ENCODE data around the gene PDCD11. TPM values are rescaled to one million over a fixed set of nuclear protein-coding genes. Genes with fewer than 3 reads are reported as not detected.

PDCD11 gene
- total and polyA plus RNA-seq, 5 donors: 7.6 to 15.7 (median 11.9) TPM

DNA sequence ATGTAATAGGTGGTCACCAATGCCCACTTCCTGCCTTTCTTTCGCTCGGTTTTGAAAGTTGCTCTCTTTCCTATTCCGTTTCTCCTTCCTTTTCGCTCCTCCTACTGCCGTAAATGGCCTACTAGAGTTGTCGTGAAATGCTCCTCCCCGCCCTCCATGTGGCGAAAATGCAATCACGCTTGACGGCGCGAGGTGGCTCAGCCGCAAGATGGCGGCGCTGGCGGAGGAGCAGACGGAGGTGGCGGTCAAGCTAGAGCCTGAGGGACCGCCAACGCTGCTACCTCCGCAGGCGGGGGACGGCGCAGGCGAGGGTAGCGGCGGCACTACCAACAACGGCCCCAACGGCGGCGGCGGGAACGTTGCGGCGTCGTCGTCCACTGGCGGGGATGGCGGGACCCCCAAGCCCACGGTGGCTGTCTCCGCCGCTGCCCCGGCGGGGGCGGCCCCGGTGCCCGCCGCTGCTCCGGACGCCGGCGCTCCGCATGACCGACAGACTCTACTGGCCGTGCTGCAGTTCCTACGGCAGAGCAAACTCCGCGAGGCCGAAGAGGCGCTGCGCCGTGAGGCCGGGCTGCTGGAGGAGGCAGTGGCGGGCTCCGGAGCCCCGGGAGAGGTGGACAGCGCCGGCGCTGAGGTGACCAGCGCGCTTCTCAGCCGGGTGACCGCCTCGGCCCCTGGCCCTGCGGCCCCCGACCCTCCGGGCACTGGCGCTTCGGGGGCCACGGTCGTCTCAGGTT is 28.5 kb upstream of the PDCD11 start, which contains the start of gene TAF5:
Gene TAF5 (plus strand): TSS at position 195 of the 737 bp plus-strand sequence. CDS start 14 bp downstream, at position 209.
- peak within 1 kb of the TSS; percentile 93 for H3K4me3 ChIP-seq (ENCODE audit: low read length)
- intact Hi-C loops (cut with DNase I): no loop called here
- peak within 1 kb of the TSS; percentile 88 for H3K27ac ChIP-seq (ENCODE audit: low read length)
- no peaks in the 10 kb centered on the region for H3K27me3 ChIP-seq (ENCODE audit: control insufficient read depth, insufficient read depth)
- ATAC-seq (peak; percentile 83 to 90), DNase-seq (peak; percentile 92 to 95 (median 95))
- WGBS: under 1% methylated on average over 81 of the region's 81 CpGs
- H3K4me1 ChIP-seq (ENCODE audit: control insufficient read depth, insufficient read depth, low read length): peaks cover 4% of the 10 kb centered on the region
- H3K9me3 ChIP-seq (ENCODE audit: control insufficient read depth, low read length): no peaks in the 10 kb centered on the region

- ATAC-seq (no peak), DNase-seq (no peak)
- peaks cover 4% of the 10 kb centered on the region for H3K4me1 ChIP-seq (ENCODE audit: control insufficient read depth, insufficient read depth, low read length)
- H3K9me3 ChIP-seq (ENCODE audit: control insufficient read depth, low read length): no peaks in the 10 kb centered on the region
- 91% methylated on average over 3 of the region's 3 CpGs for WGBS
- no peak overlapping the region for H3K27ac ChIP-seq (ENCODE audit: low read length)
- intact Hi-C loops (cut with DNase I): no loop called here
- no peak overlapping the region for H3K4me3 ChIP-seq (ENCODE audit: low read length)
- H3K27me3 ChIP-seq (ENCODE audit: control insufficient read depth, insufficient read depth): no peaks in the 10 kb centered on the region
These were observed 22.9 kb upstream of the PDCD11 start for GRCh38 chr10:103373544-103373943.

DNA sequence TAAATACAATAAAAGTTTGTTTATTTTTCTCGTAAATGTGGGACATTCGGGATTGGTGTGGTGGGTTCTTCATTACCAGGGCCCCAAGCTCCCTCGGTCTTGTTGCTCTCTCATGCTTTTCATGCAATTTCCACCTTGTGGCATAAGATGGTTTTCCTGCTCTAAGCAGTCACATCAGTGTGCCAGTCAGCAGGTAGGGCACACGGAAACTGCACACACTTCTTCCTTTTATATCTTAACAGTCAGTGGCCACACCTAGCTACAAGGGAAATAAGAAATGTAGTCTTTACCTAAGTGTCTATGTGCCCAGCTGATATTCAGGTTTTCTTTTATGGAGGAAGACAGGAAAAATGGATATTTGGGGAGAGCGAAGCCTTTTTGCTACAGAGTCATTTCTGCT is 22.2 kb upstream of the PDCD11 start:
- 95% methylated on average over 5 of the region's 5 CpGs for WGBS
- H3K9me3 ChIP-seq (ENCODE audit: control insufficient read depth, low read length): no peaks in the 10 kb centered on the region
- H3K27me3 ChIP-seq (ENCODE audit: control insufficient read depth, insufficient read depth): no peaks in the 10 kb centered on the region
- H3K4me3 ChIP-seq (ENCODE audit: low read length): no peak overlapping the region
- peaks cover under 1% of the 10 kb centered on the region for H3K4me1 ChIP-seq (ENCODE audit: control insufficient read depth, insufficient read depth, low read length)
- DNase-seq (no peak), ATAC-seq (no peak)
- no peak overlapping the region for H3K27ac ChIP-seq (ENCODE audit: low read length)
- intact Hi-C loops (cut with DNase I): no loop called here

- DNase-seq (no peak), ATAC-seq (no peak)
- Histone ChIP-seq H3K4me1 (ENCODE audit: control insufficient read depth, insufficient read depth, low read length) (no peaks in the 10 kb centered on the region), H3K27me3 (ENCODE audit: control insufficient read depth, insufficient read depth) (no peaks in the 10 kb centered on the region), H3K27ac (ENCODE audit: low read length) (no peak overlapping the region), H3K4me3 (ENCODE audit: low read length) (no peak overlapping the region), H3K9me3 (ENCODE audit: control insufficient read depth, low read length) (no peaks in the 10 kb centered on the region)
- 95% methylated on average over 5 of the region's 5 CpGs for WGBS
- intact Hi-C loops (cut with DNase I): no loop called here
These were observed 13.7 kb upstream of the PDCD11 start for GRCh38 chr10:103382769-103383168.

GRCh38 chr10:103394180-103394579 is 2.2 kb upstream of the PDCD11 start:
- Histone ChIP-seq H3K27ac (ENCODE audit: low read length) (no peak overlapping the region), H3K4me1 (ENCODE audit: control insufficient read depth, insufficient read depth, low read length) (peaks cover 7% of the 10 kb centered on the region), H3K9me3 (ENCODE audit: control insufficient read depth, low read length) (no peaks in the 10 kb centered on the region), H3K4me3 (ENCODE audit: low read length) (no peak overlapping the region), H3K27me3 (ENCODE audit: control insufficient read depth, insufficient read depth) (no peaks in the 10 kb centered on the region)
- WGBS: 87% methylated on average over 14 of the region's 14 CpGs
- intact Hi-C loops (cut with DNase I): no loop called here
- DNase-seq (no peak), ATAC-seq (no peak)

DNA sequence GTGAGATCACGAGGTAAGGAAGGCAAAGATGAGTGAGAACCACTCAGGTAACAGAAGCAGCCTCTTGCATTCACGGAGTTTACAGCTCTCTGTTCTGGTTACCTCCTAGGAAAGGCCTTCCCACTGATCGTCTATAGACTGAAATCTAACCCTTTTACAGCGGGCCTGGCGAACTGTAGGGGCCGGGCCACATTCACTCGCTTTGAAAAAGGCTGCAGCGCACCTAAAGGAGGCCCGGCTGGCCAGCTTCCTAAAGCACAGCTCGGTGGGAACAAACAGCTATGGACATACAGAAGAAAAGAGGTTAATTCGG is 716 bp upstream of the PDCD11 start:
- no peak for DNase-seq
- Histone ChIP-seq H3K9me3 (ENCODE audit: control insufficient read depth, low read length) (no peaks in the 10 kb centered on the region), H3K27me3 (ENCODE audit: control insufficient read depth, insufficient read depth) (no peaks in the 10 kb centered on the region), H3K27ac (ENCODE audit: low read length) (peak overlapping the region; percentile 91), H3K4me1 (ENCODE audit: control insufficient read depth, insufficient read depth, low read length) (peaks cover 7% of the 10 kb centered on the region), H3K4me3 (ENCODE audit: low read length) (peak overlapping the region; percentile 88)
- WGBS: 4% methylated on average over 11 of the region's 11 CpGs
- peak in 1 of 2 donors; percentile 16 for ATAC-seq
- intact Hi-C loops (cut with DNase I): no loop called here

DNA sequence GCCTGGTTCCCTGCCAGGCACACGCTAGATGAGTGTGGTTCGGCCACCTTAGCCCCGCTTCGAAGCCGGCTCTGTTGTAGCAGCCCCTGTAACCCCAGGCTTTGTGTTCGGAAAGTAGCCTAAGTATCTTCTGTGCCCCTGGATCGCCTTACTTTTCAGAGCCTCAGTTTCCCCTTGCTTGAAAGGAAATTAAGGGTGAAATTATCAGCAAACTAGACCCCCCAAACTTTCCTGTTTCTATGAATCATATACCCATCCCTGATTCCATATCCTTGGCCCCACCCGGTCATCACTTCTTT is 312 bp downstream of the PDCD11 start:
- H3K27ac ChIP-seq (ENCODE audit: low read length): peak overlapping the region; percentile 63
- no peaks in the 10 kb centered on the region for H3K9me3 ChIP-seq (ENCODE audit: control insufficient read depth, low read length)
- no peak for DNase-seq
- no peak for ATAC-seq
- H3K27me3 ChIP-seq (ENCODE audit: control insufficient read depth, insufficient read depth): no peaks in the 10 kb centered on the region
- WGBS: under 1% methylated on average over 8 of the region's 8 CpGs
- intact Hi-C loops (cut with DNase I): no loop called here
- H3K4me1 ChIP-seq (ENCODE audit: control insufficient read depth, insufficient read depth, low read length): peaks cover 7% of the 10 kb centered on the region
- peak overlapping the region; percentile 80 for H3K4me3 ChIP-seq (ENCODE audit: low read length)

DNA sequence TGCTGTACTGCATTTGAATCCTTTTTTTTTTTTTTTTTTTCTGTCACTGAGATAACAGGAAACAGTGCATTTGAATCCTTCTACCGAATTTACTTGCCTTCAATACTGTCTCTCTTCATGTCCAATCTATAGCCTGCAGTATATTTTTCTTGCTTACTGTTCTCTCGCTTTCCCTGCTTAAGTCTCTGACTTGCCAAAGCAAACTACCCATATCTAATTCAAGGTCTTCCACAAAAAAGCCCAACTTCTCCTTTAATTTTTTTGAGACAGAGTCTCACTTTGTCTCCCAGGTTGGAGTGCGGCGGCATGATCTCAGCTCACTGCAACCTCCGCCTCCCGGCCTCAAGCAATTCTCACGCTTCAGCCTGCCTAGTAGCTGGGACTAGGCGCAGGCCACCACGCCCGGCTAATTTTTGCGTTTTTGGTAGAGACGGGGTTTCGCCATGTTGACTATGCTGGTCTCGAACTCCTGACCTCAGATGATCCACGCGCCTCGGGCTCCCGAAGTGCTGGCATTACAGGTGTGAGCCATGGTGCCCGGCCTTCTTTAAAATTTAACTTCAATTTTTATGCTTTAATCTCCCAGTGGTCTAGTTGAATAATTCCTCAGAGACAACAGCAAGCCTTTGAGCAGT is 882 bp downstream of the PDCD11 start:
- peaks cover 7% of the 10 kb centered on the region for H3K4me1 ChIP-seq (ENCODE audit: control insufficient read depth, insufficient read depth, low read length)
- WGBS: 64% methylated on average over 19 of the region's 19 CpGs

GRCh38 chr10:103413564-103413963 is 17.1 kb downstream of the PDCD11 start:
- Histone ChIP-seq H3K4me3 (ENCODE audit: low read length) (no peak overlapping the region), H3K9me3 (ENCODE audit: control insufficient read depth, low read length) (no peaks in the 10 kb centered on the region), H3K27ac (ENCODE audit: low read length) (no peak overlapping the region), H3K27me3 (ENCODE audit: control insufficient read depth, insufficient read depth) (no peaks in the 10 kb centered on the region), H3K4me1 (ENCODE audit: control insufficient read depth, insufficient read depth, low read length) (no peaks in the 10 kb centered on the region)
- intact Hi-C loops (cut with DNase I): loop anchor here in 1 of 4 donors (10.0 kb wide), 1 partner anchor 271 kb away; no protein-coding TSS in a partner anchor
- 94% methylated on average over 2 of the region's 2 CpGs for WGBS
- no peak for DNase-seq
- no peak for ATAC-seq

More for the DNA sequence above, 882 bp downstream of the PDCD11 start:
- Histone ChIP-seq H3K27ac (ENCODE audit: low read length) (no peak overlapping the region), H3K27me3 (ENCODE audit: control insufficient read depth, insufficient read depth) (no peaks in the 10 kb centered on the region), H3K9me3 (ENCODE audit: control insufficient read depth, low read length) (no peaks in the 10 kb centered on the region), H3K4me3 (ENCODE audit: low read length) (peak overlapping the region; percentile 80)
- no peak for ATAC-seq
- DNase-seq: no peak
- intact Hi-C loops (cut with DNase I): no loop called here

DNA sequence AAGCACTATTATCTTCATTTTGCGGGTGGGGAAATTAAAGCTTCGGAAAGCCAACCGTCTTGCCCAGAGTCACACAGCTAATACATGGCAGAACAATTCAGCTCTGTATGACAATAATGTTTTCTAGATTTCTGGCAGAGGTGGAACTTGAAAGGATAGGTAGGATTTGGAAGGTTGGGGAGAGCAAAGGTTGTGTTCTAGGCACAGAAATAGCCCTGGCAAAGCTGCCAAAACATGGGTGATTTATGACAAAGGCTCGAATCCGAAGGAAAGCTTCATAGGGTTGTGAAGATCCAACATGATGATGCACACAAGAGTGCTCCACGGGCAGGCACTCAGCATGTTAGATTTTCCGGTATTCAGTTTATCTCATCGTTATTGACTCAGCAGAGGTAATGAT is 19.2 kb downstream of the PDCD11 start:
- WGBS: 83% methylated on average over 8 of the region's 8 CpGs
- H3K9me3 ChIP-seq (ENCODE audit: control insufficient read depth, low read length): no peaks in the 10 kb centered on the region
- H3K27me3 ChIP-seq (ENCODE audit: control insufficient read depth, insufficient read depth): no peaks in the 10 kb centered on the region
- H3K4me1 ChIP-seq (ENCODE audit: control insufficient read depth, insufficient read depth, low read length): no peaks in the 10 kb centered on the region
- intact Hi-C loops (cut with DNase I): loop anchor here in 3 of 4 donors (2.0 to 10.0 kb wide), 3 partner anchors 67 to 269 kb away; no protein-coding TSS in a partner anchor
- ATAC-seq (no peak), DNase-seq (no peak)
- no peak overlapping the region for H3K4me3 ChIP-seq (ENCODE audit: low read length)
- H3K27ac ChIP-seq (ENCODE audit: low read length): no peak overlapping the region

- Histone ChIP-seq H3K27ac (ENCODE audit: low read length) (no peak overlapping the region), H3K4me1 (ENCODE audit: control insufficient read depth, insufficient read depth, low read length) (no peaks in the 10 kb centered on the region), H3K27me3 (ENCODE audit: control insufficient read depth, insufficient read depth) (no peaks in the 10 kb centered on the region), H3K4me3 (ENCODE audit: low read length) (no peak overlapping the region), H3K9me3 (ENCODE audit: control insufficient read depth, low read length) (no peaks in the 10 kb centered on the region)
- DNase-seq (peak in 2 of 3 donors; percentile 53 to 81), ATAC-seq (peak; percentile 41 to 51)
- 48% methylated on average over 8 of the region's 8 CpGs for WGBS
- intact Hi-C loops (cut with DNase I): loop anchor here in 2 of 4 donors (1.0 to 10.0 kb wide), 3 partner anchors 66 to 268 kb away; no protein-coding TSS in a partner anchor
These were observed 20.2 kb downstream of the PDCD11 start for GRCh38 chr10:103416436-103417147.

Data from right cardiac atrium (tissue), 5 donors.